ELF-1 (cell line): ENCODE data around the gene SLC2A1.
"Not testable (repeated sequence)": the region's sequence is repeated elsewhere in the genome, so short reads cannot be mapped to it uniquely, and the experiment has no call there.

Source experiments
- DNase-seq: peaks from one replicate; pipeline ENCODE4 v3.0.0-alpha.2; 2016; ENCODE audit warnings: low read depth, low spot score

The SLC2A1 gene

DNA sequence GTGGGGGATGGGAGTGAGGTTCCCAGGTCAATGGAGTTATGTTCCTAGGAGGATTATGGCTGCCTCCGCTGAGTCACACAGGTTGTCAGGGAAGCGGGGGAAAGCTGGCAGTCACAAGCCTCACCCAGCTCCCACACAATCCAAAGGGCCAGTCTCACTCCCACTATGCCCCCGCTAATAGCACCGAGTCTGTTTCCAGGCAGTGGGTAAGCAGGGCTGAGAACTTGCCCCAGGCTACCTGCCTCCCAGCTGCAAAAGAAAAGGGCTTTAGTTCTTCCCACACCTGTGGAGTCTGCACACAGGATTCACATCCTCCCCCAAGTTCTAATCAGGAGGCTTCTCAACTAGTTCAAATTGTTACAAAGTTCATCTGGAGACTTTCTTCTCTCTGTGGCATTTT is 58.7 kb downstream of the SLC2A1 start:
- not testable (repeated sequence) for DNase-seq

DNA sequence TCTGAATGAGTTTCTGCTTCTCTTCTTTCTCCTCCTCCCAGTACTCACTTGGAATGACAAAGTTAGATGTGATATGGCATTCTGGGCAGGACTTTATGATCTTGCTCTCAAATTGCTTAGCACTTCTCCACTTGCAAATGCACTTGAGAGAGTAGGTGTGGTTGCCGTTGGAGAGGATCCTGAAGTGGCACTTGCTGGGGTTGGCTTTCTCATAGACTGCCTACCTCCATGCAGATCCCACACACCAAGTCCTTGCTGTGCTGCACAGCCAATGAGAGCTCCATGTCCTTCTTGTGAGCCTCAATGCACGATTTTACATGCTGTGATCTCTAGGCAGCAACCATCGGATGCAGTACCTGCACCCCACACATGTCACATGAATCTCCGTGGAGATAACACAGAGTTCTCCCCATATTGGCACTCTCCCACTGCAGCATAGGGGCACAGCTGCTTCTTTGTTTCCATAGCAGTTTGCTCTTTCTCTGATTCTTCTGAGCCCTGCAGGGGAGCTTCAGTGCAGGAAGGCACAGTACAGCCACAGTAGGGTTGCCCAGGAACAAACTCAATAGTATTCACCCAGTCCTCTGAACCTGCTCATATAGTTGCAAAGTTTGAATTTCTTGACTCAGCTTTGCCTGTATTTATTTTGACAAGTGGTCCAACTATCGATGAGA is 67.1 kb downstream of the SLC2A1 start:
- DNase-seq: no peak

DNA sequence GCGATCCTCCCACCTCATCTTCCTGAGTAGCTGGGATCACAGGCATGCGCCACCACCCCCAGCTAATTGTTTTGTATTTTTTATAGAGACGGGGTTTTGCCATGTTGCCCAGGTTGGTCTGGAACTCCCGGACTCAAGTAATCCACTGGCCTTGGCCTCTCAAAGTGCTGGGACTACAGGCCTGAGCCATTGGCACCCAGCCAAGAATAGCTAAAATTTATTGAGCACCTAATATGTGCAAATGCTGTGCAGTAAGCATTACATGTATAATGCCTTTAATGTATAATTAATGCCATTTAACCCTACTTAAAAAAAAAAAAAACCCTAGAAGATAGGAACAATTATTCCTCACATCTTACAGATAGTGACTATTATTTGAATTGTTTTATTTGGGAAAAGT is 69.4 kb downstream of the SLC2A1 start:
- DNase-seq: no peak

DNA sequence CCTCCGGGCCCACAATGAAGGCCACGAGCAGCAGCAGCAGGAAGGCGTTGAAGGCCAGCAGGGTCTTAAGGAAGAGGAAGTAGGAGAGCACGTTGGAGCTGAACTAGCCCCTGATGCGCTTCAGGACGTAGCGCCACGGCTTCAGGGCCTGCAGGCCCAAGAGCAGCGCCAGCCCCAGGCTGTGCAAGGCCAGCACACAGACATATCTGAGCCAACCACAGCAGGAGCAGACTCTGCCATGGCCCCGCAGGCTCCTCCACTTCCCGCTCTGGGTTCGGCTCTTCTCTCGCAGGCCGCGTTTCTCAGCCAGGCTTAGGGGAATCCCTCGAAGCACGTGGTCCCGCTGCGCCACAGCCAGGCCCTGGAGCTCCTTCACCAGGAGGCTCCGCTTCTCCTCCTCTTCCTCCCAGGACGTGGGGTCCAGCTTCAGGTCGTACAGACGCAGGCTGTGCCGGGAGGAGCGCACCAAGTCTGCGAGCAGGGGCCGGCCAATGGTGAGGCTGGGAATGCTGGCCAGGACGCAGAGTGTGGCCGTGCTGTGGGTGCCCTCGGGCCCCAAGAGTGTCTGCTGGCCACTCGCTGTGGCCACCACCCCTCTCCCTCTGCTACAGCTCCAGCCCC is 70.5 kb downstream of the SLC2A1 start:
- peak; percentile 24 for DNase-seq

DNA sequence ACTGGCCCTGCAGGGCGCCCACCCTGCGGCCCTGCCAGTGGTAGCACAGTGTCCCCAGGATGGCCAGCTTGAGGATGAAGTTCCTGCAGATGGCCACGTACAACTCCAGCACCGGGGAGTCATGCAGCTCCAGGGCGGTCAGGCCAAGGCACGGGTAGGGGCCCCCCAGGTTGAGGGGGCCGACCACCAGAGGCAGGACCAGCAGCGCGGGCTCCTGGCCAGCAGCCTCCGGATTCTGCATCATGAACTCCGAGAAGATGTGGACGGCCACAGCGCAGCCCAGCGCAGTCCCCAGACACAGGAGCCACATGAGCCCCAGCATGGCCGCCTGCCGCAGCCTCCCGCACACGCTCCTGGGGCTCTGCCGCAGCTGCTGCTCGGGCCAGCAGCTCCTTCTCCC is 71.3 kb downstream of the SLC2A1 start:
- DNase-seq: no peak

DNA sequence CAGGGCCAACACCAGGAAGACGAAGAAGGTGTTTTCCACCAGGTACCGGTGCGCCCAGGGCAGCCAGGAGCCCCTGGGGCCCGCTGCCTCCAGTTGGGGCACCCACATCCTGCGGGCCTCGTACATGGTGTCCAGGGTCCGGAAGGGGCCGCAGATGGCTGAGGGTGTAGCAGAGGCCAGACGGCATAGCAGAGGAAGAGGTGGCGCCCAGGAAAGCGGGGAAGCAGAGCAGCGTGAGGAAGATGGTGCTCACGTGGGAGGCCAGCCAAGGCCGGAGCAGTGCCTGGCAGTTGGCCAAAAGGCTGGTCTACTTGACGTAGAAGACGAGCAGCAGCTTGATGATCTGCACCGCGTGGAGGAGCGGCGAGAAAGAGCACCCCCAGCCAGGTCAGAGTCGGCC is 71.9 kb downstream of the SLC2A1 start:
- no peak for DNase-seq

DNA sequence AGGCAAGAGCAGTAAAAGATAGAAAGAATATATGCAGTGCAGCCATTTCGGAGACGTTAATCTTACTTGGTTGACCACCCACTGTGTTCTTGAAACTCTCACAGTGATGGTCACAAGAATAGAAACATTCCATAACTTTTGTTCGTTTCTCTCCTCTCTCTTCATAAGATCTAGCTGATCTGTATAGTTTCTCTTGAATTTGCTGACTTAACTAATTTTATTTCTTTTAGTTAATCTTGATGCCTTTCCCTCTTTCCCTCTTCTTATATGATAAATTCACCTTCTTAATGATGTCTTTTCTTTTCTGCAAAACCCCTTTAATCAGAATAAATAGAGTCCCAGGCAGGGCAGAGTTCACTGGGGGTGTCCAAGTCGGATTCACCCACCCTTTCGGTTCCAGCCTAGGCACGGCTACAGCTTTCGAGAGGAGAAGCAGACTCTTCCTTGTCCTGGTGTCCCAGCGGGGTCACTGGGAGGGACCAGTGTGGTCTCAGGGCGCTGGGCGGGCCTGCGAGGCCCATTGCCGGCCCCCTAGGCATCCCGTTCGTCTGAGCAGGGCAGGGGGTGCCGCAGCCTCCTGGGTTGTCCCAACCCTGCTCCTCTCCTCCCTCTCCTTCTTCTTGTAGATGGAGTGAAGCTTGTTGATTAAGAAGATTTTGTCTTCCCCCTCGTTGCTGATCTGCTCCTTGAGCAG is 72.5 kb downstream of the SLC2A1 start:
- DNase-seq: no peak

DNA sequence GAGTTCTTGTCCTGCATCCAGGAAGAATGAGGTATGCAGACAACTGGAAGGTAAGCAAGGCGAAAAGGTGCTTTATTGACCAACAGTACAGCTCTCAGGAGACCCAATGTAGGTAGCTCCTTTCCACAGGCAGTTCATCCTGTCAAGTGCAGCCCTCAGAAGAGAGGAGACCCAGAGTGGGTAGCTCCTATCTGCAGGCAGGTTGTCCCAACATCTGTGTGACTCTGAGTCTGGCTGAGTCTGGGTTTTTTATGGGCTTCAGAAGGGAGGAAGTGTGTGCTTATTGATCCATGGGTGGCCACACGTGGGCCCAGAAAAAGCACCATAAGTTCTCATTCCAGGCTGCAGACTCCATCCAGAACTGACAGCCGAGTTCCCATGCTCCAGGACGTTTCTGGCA is 78.3 kb downstream of the SLC2A1 start:
- no peak for DNase-seq

DNA sequence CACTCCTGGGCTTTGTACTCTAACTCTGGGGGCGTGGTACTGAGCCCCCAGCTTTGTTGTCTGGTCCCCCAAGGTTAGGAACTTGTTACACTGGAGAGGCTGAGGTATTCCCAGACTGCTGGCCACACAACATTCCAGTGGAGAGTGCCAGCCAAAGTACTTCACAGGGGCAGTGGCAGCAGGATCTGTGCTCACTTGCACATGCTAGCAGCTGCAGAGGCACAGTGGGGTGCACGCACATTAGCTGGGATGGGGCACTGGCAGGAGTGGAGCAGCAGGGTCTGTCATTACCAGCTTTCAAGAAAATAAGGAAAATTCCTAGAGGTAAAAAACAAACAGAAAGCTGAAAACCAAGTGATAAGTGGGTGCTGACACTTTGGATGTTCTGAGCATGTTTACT is 81.3 kb downstream of the SLC2A1 start:
- DNase-seq: no peak

DNA sequence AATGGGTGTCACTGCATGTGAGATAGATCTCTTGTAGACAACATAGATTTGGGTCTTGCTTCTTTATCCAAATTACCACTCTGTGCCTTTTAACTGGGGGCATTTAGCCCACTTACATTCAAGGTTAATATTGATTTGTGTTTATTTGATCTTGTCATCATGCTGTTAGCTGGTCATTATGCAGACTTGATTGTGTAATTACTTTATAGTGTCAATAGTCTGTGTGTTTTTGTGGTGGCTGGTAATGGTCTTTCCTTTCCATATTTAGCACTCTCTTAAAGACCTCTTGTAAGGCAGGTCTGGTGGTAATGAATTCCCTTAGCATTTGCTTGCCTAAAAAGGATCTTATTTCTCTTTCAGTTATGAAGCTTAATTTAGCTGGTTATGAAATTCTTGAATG is 82.7 kb downstream of the SLC2A1 start:
- no peak for DNase-seq
